Mesenchymal stem cell (in vitro differentiated cells and primary cell): ENCODE data around the gene CEP170. TPM values are rescaled to one million over a fixed set of nuclear protein-coding genes. Genes with fewer than 3 reads are reported as not detected.

Experiments used
- DNase-seq: peaks from one replicate; pipeline ENCODE4 v3.0.0-alpha.2; 2013
- H2AFZ ChIP-seq: one replicate; pipeline ENCODE4 v1.6.1; 2013; ENCODE audit warnings: low read depth, mild to moderate bottlenecking, control low read depth, inconsistent platforms, low read length, moderate library complexity
- H2AK5ac ChIP-seq: 2 replicates; pipeline ENCODE4 v1.6.1; 2013; ENCODE audit warnings: low read length, moderate library complexity, mild to moderate bottlenecking, inconsistent platforms; ENCODE audit not compliant: severe bottlenecking
- H2BK120ac ChIP-seq: one replicate; pipeline ENCODE4 v1.6.1; 2013; ENCODE audit warnings: low read depth, mild to moderate bottlenecking, inconsistent platforms, low read length, moderate library complexity
- H2BK12ac ChIP-seq, 2 experiments: one replicate each; pipeline ENCODE4 v1.6.1; 2013; ENCODE audit warnings: inconsistent platforms in 2 of 2, low read length in 2 of 2, mild to moderate bottlenecking in 2 of 2, moderate library complexity in 2 of 2, control low read depth in 1 of 2
- H2BK15ac ChIP-seq: one replicate; pipeline ENCODE4 v1.6.1; 2013; ENCODE audit warnings: mild to moderate bottlenecking, low read depth, inconsistent platforms; ENCODE audit not compliant: poor library complexity, severe bottlenecking
- H2BK5ac ChIP-seq: 2 replicates; pipeline ENCODE4 v1.6.1; 2013; ENCODE audit warnings: low read depth, mild to moderate bottlenecking, low read length, control low read depth, inconsistent platforms; ENCODE audit not compliant: poor library complexity, severe bottlenecking
- H3K14ac ChIP-seq, 2 experiments: one replicate each; pipeline ENCODE4 v1.6.1; 2013; ENCODE audit warnings: inconsistent platforms in 2 of 2, low read length in 2 of 2, control low read depth in 1 of 2, mild to moderate bottlenecking in 1 of 2, moderate library complexity in 1 of 2
- H3K18ac ChIP-seq, 2 experiments: one replicate each; pipeline ENCODE4 v1.6.1; 2013; ENCODE audit warnings: inconsistent platforms in 2 of 2, low read length in 2 of 2, control low read depth in 1 of 2, low read depth in 1 of 2, mild to moderate bottlenecking in 1 of 2
- H3K23ac ChIP-seq, 2 experiments: one replicate each; pipeline ENCODE4 v1.6.1; 2013; ENCODE audit warnings: inconsistent platforms in 2 of 2, low read length in 2 of 2, mild to moderate bottlenecking in 2 of 2, moderate library complexity in 2 of 2, control low read depth in 1 of 2
- H3K27ac ChIP-seq: 2 replicates; pipeline ENCODE4 v1.5.1; 2013; ENCODE audit warnings: mild to moderate bottlenecking, moderate library complexity, low read length, control low read depth, inconsistent platforms; ENCODE audit not compliant: poor library complexity, severe bottlenecking
- H3K27me3 ChIP-seq, 2 experiments: 2 replicates each; pipeline versions ENCODE4 v1.6.1 to v1.7.0; 2013; ENCODE audit warnings: low read length in 2 of 2, mild to moderate bottlenecking in 2 of 2, moderate library complexity in 2 of 2, control low read depth in 1 of 2, inconsistent platforms in 1 of 2; ENCODE audit not compliant: control insufficient read depth in 1 of 2, insufficient read depth in 1 of 2
- H3K36me3 ChIP-seq, 2 experiments: 2 replicates each; pipeline versions ENCODE4 v1.6.1 to v1.7.0; 2013; ENCODE audit warnings: low read length in 2 of 2, control low read depth in 1 of 2, inconsistent platforms in 1 of 2, low read depth in 1 of 2, mild to moderate bottlenecking in 1 of 2; ENCODE audit not compliant: insufficient read depth in 2 of 2, control insufficient read depth in 1 of 2
- H3K4ac ChIP-seq, 2 experiments: one replicate each; pipeline ENCODE4 v1.6.1; 2013; ENCODE audit warnings: inconsistent platforms in 2 of 2, low read length in 2 of 2, mild to moderate bottlenecking in 2 of 2, moderate library complexity in 2 of 2, control low read depth in 1 of 2, low read depth in 1 of 2
- H3K4me1 ChIP-seq: 2 replicates; pipeline ENCODE4 v1.6.1; 2013; ENCODE audit warnings: low read depth, low read length, control low read depth; ENCODE audit not compliant: control insufficient read depth, insufficient read depth
- H3K4me2 ChIP-seq: 2 replicates; pipeline ENCODE4 v1.6.1; 2013; ENCODE audit warnings: low read length, mild to moderate bottlenecking, inconsistent platforms; ENCODE audit not compliant: poor library complexity, severe bottlenecking
- H3K4me3 ChIP-seq, 2 experiments: 2 replicates each; pipeline versions ENCODE4 v1.5.1 to v1.7.0; 2013; ENCODE audit warnings: low read length in 2 of 2, mild to moderate bottlenecking in 2 of 2, control low read depth in 1 of 2, low read depth in 1 of 2; ENCODE audit not compliant: insufficient read depth in 1 of 2
- H3K79me1 ChIP-seq: replicated peaks from 2 replicates; pipeline ENCODE4 v1.6.1; 2013; ENCODE audit warnings: mild to moderate bottlenecking, control low read depth, low read length, inconsistent platforms; ENCODE audit not compliant: poor library complexity, severe bottlenecking
- H3K9ac ChIP-seq: 2 replicates; pipeline ENCODE4 v1.7.0; 2013; ENCODE audit warnings: mild to moderate bottlenecking, low read length, moderate library complexity
- H3K9me3 ChIP-seq: 2 replicates; pipeline ENCODE4 v1.7.0; 2013; ENCODE audit warnings: mild to moderate bottlenecking, low read length; ENCODE audit not compliant: control insufficient read depth
- H4K8ac ChIP-seq: one replicate; pipeline ENCODE4 v1.6.1; 2013; ENCODE audit warnings: inconsistent platforms, mild to moderate bottlenecking, low read length, moderate library complexity
- H4K91ac ChIP-seq: one replicate; pipeline ENCODE4 v1.6.1; 2013; ENCODE audit warnings: mild to moderate bottlenecking, low read length, inconsistent platforms
- WGBS: methylation state at CpG from one replicate; pipeline ENCODE4 v1.1.7; 2013; ENCODE audit warnings: mixed read lengths; 5-methylcytosine and 5-hydroxymethylcytosine counted together
- polyA plus RNA-seq, 2 experiments: library from polyadenylated mRNA; stranded (reverse); fragments of 200-250 nt; gene quantifications; one replicate each; pipeline ENCODE4 v1.2.3, GENCODE V29; 2013

The CEP170 gene
- polyA plus RNA-seq (2013, experiment 1 of 2): 67.0 TPM
- polyA plus RNA-seq (2013, experiment 2 of 2): 67.2 TPM

GRCh38 chr1:243254927-243255790, at the start of gene CEP170:
Gene CEP170, minus strand, starts transcription at chr1:243255281. Its CDS starts 30,001 bp downstream, at chr1:243225280.
- Histone ChIP-seq H3K23ac (peak within 1 kb of the TSS in 1 of 2 experiments; percentile 98), H2AFZ (peak within 1 kb of the TSS; percentile 82), H3K36me3 (peaks cover 0 to 7% of the 10 kb centered on the region in 2 experiments), H3K9me3 (no peaks in the 10 kb centered on the region), H3K4me2 (peak within 1 kb of the TSS; percentile 98), H3K4ac (peak within 1 kb of the TSS; percentile 92 to 100), H3K4me1 (no peaks in the 10 kb centered on the region), H3K79me1 (peaks cover 3% of the 10 kb centered on the region), H3K9ac (peak within 1 kb of the TSS; percentile 92), H3K27me3 (no peaks in the 10 kb centered on the region), H2AK5ac (peak within 1 kb of the TSS; percentile 83), H4K8ac (peak within 1 kb of the TSS; percentile 95), H3K14ac (peak within 1 kb of the TSS in 1 of 2 experiments; percentile 100), H2BK120ac (peak within 1 kb of the TSS; percentile 89), H2BK15ac (peak within 1 kb of the TSS; percentile 99), H3K27ac (peak within 1 kb of the TSS; percentile 99), H2BK5ac (peak within 1 kb of the TSS; percentile 98), H3K4me3 (peak within 1 kb of the TSS; percentile 95 to 99), H4K91ac (peak within 1 kb of the TSS; percentile 100), H3K18ac (peak within 1 kb of the TSS; percentile 95 to 100), H2BK12ac (peak within 1 kb of the TSS; percentile 38 to 98)
- DNase-seq: peak; percentile 98
- WGBS: under 1% methylated on average over 66 of the region's 74 CpGs

GRCh38 chr1:243301059-243301458, 46.0 kb upstream of the CEP170 start:
- H2BK12ac ChIP-seq: no peak overlapping the region
- peaks cover 3 to 75% of the 10 kb centered on the region in 2 experiments for H3K36me3 ChIP-seq
- no peak overlapping the region for H2AFZ ChIP-seq
- no peak overlapping the region for H2AK5ac ChIP-seq
- H2BK5ac ChIP-seq: no peak overlapping the region
- 60% methylated on average over 1 of the region's 2 CpGs for WGBS
- no peak overlapping the region for H4K8ac ChIP-seq
- H3K27ac ChIP-seq: no peak overlapping the region
- H3K4me3 ChIP-seq: no peak overlapping the region
- H3K14ac ChIP-seq: no peak overlapping the region
- no peak overlapping the region for H3K23ac ChIP-seq
- H3K4ac ChIP-seq: no peak overlapping the region
- H3K9me3 ChIP-seq: peaks cover 11% of the 10 kb centered on the region
- H3K4me2 ChIP-seq: no peak overlapping the region
- H3K79me1 ChIP-seq: peaks cover 5% of the 10 kb centered on the region
- no peak overlapping the region for H2BK120ac ChIP-seq
- no peak overlapping the region for H2BK15ac ChIP-seq
- H3K4me1 ChIP-seq: no peaks in the 10 kb centered on the region
- no peak overlapping the region for H3K9ac ChIP-seq
- no peaks in the 10 kb centered on the region for H3K27me3 ChIP-seq
- DNase-seq: peak; percentile 70
- no peak overlapping the region for H3K18ac ChIP-seq
- H4K91ac ChIP-seq: no peak overlapping the region

GRCh38 chr1:243299069-243299468, 44.0 kb upstream of the CEP170 start:
- Histone ChIP-seq H3K4ac (no peak overlapping the region), H3K27ac (no peak overlapping the region), H2BK5ac (no peak overlapping the region), H2AFZ (no peak overlapping the region), H2BK12ac (no peak overlapping the region), H3K4me3 (no peak overlapping the region), H3K4me1 (no peaks in the 10 kb centered on the region), H3K4me2 (no peak overlapping the region), H2AK5ac (no peak overlapping the region), H3K23ac (no peak overlapping the region), H3K18ac (no peak overlapping the region), H3K36me3 (peaks cover 0 to 77% of the 10 kb centered on the region in 2 experiments), H2BK15ac (no peak overlapping the region), H3K9me3 (peaks cover 12% of the 10 kb centered on the region), H2BK120ac (no peak overlapping the region), H3K14ac (no peak overlapping the region), H4K8ac (no peak overlapping the region), H3K27me3 (no peaks in the 10 kb centered on the region), H3K79me1 (peaks cover 6% of the 10 kb centered on the region), H4K91ac (no peak overlapping the region), H3K9ac (no peak overlapping the region)
- DNase-seq: no peak
- 100% methylated on average over 1 of the region's 1 CpG for WGBS

GRCh38 chr1:243294723-243295121, 39.6 kb upstream of the CEP170 start:
- peak; percentile 55 for DNase-seq
- peaks cover 10% of the 10 kb centered on the region for H3K9me3 ChIP-seq
- no peak overlapping the region for H4K8ac ChIP-seq
- H3K36me3 ChIP-seq: peaks cover 0 to 81% of the 10 kb centered on the region in 2 experiments
- H3K27ac ChIP-seq: peak overlapping the region; percentile 96
- H2BK120ac ChIP-seq: no peak overlapping the region
- no peaks in the 10 kb centered on the region for H3K4me1 ChIP-seq
- H3K9ac ChIP-seq: no peak overlapping the region
- WGBS: no CpG with 5 or more reads among the region's 3 CpGs
- no peak overlapping the region for H3K14ac ChIP-seq
- H3K4me3 ChIP-seq: no peak overlapping the region
- peak overlapping the region; percentile 47 for H3K4me2 ChIP-seq
- no peak overlapping the region for H2BK5ac ChIP-seq
- no peak overlapping the region for H2BK15ac ChIP-seq
- no peak overlapping the region for H2AFZ ChIP-seq
- no peak overlapping the region for H3K18ac ChIP-seq
- peaks cover 11% of the 10 kb centered on the region for H3K79me1 ChIP-seq
- no peak overlapping the region for H2BK12ac ChIP-seq
- H3K23ac ChIP-seq: no peak overlapping the region
- H3K27me3 ChIP-seq: no peaks in the 10 kb centered on the region
- no peak overlapping the region for H2AK5ac ChIP-seq
- no peak overlapping the region for H3K4ac ChIP-seq
- H4K91ac ChIP-seq: no peak overlapping the region
